ENCODE data around the gene FAM20A. TPM values are rescaled to one million over a fixed set of nuclear protein-coding genes. Genes with fewer than 3 reads are reported as not detected.

The FAM20A gene
- total and polyA plus RNA-seq, 2 of the 8 experiments (the other 6 are each of a cell fraction or from before 2014, with no cell fraction given) = 3.6 to 11.9 TPM

DNA sequence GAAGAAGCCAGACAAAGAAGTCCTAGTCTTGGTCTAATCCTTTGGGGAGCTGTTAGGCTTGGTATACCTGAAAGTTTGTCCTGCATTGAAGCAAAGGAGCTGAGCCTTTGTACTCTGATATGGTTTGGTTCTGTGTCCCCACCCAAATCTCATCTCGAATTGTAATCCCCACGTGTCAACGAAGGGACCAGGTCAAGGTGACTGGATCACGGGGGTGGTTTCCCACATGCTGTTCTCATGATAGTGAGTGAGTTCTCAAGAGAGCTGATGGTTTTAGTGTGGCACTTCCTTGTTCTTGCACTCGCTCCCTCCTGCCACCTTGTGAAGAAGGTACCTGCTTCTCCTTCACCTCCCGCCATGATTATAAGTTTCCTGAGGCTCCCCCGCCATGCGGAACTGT lies 33.6 kb downstream of the FAM20A start (continued):
- TF ChIP-seq KDM4A (IDR thresholded peaks at IDR 0.05; ENCODE audit: low read depth, low read length, severe bottlenecking) (no peak), USF2 (IDR thresholded peaks at IDR 0.05; ENCODE audit: low read length) (no peak), KDM1A (IDR thresholded peaks at IDR 0.05; ENCODE audit: borderline replicate concordance, low read length) (no peak), CEBPB (IDR thresholded peaks at IDR 0.05; ENCODE audit: low read depth, low read length) (no peak)
